ENCODE results near the gene NOL8.

NOL8 gene

DNA sequence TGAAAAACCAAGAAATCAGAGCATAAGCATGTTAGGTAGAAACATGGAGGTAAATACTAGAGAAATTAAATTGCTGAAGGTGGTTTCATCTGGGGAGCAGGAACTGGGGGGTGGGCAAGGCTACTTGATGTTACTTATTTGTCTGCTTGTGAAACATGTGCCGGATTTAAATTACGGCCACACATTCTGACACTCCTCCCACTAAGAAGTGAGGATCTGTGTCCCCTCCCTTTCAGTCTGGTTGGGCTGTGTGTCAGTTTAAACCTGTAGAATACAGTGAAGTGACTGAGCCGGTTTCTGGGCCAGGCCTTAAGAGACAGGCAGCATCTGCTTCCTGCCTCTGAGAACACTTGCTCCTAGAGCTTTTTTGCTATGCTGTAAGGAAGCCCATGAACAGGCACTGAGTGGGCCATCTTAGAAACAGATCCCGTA, 29.3 kb downstream of the NOL8 start:
- Histone ChIP-seq H3K36me3 (replicated peaks) (peaks cover 27% of the 10 kb centered on the region), H3K4me3 (ENCODE audit: low read depth, low read length) (no peak overlapping the region), H3K27ac (no peak overlapping the region), H3K27me3 (replicated peaks) (no peaks in the 10 kb centered on the region)
- in situ Hi-C loops (cut with HindIII; ENCODE audit: low pct_ligation_motif_present, low sequenced_read_pairs) = no loop called here
- DNase-seq = no peak
- no peak for TF ChIP-seq CTCF (IDR thresholded peaks at IDR 0.05; ENCODE audit: low read depth, low read length, missing control alignments)

- TF ChIP-seq CTCF (IDR thresholded peaks at IDR 0.05; ENCODE audit: low read depth, low read length, missing control alignments) = no peak
- H3K27ac ChIP-seq = no peak overlapping the region
- H3K36me3 ChIP-seq (replicated peaks) = peaks cover 23% of the 10 kb centered on the region
- no peaks in the 10 kb centered on the region for H3K27me3 ChIP-seq (replicated peaks)
- in situ Hi-C loops (cut with HindIII; ENCODE audit: low pct_ligation_motif_present, low sequenced_read_pairs) = no loop called here
- H3K4me3 ChIP-seq (ENCODE audit: low read depth, low read length) = no peak overlapping the region
- DNase-seq = no peak
Measured at GRCh38 chr9:92295240-92295790, 29.8 kb downstream of the NOL8 start.

- DNase-seq = peak; percentile 15
- in situ Hi-C loops (cut with HindIII; ENCODE audit: low pct_ligation_motif_present, low sequenced_read_pairs) = no loop called here
Measured at GRCh38 chr9:92294297-92294676, 30.9 kb downstream of the NOL8 start.

GRCh38 chr9:92293452-92294296, 31.5 kb downstream of the NOL8 start, which contains the start of gene IARS1:
TSS of gene IARS1 (minus strand) at chr9:92293697. CDS start at chr9:92289419, 4,278 bp downstream.
- peak within 1 kb of the TSS; percentile 93 for H3K4me3 ChIP-seq (ENCODE audit: low read depth, low read length)
- peaks cover 11% of the 10 kb centered on the region for H3K36me3 ChIP-seq (replicated peaks)
- peak; percentile 100 for DNase-seq
- peak within 1 kb of the TSS; percentile 85 for H3K27ac ChIP-seq
- H3K27me3 ChIP-seq (replicated peaks) = no peaks in the 10 kb centered on the region
- peak; percentile 50 for TF ChIP-seq CTCF (IDR thresholded peaks at IDR 0.05; ENCODE audit: low read depth, low read length, missing control alignments)
- in situ Hi-C loops (cut with HindIII; ENCODE audit: low pct_ligation_motif_present, low sequenced_read_pairs) = no loop called here

More at GRCh38 chr9:92294297-92294676, 30.9 kb downstream of the NOL8 start:
- H3K36me3 ChIP-seq (replicated peaks) = peaks cover 16% of the 10 kb centered on the region
- H3K27ac ChIP-seq = peak overlapping the region; percentile 85
- peak overlapping the region; percentile 93 for H3K4me3 ChIP-seq (ENCODE audit: low read depth, low read length)
- H3K27me3 ChIP-seq (replicated peaks) = no peaks in the 10 kb centered on the region
- no peak for TF ChIP-seq CTCF (IDR thresholded peaks at IDR 0.05; ENCODE audit: low read depth, low read length, missing control alignments)

- Histone ChIP-seq H3K27me3 (replicated peaks) (no peaks in the 10 kb centered on the region), H3K4me3 (ENCODE audit: low read depth, low read length) (peak overlapping the region; percentile 93), H3K27ac (peak overlapping the region; percentile 85), H3K36me3 (replicated peaks) (peaks cover 12% of the 10 kb centered on the region)
- no peak for DNase-seq
- no peak for TF ChIP-seq CTCF (IDR thresholded peaks at IDR 0.05; ENCODE audit: low read depth, low read length, missing control alignments)
- in situ Hi-C loops (cut with HindIII; ENCODE audit: low pct_ligation_motif_present, low sequenced_read_pairs) = no loop called here
Measured at GRCh38 chr9:92293075-92293354, 32.1 kb downstream of the NOL8 start.
